Brain microvascular endothelial cell (primary cell): ENCODE data around the gene MAN1C1.

ENCODE experiments used
- DNase-seq: peaks from one replicate; pipeline ENCODE4 v3.0.0-alpha.2; 2020
- H3K27ac ChIP-seq: fragments of 250-450 bp; sonication (Bioruptor Pico); 2 replicates; pipeline ENCODE4 v1.5.1; 2020; ENCODE audit warnings: mild to moderate bottlenecking, moderate library complexity
- H3K27me3 ChIP-seq: fragments of 250-450 bp; sonication (Bioruptor Pico); replicated peaks from 2 replicates; pipeline ENCODE4 v1.5.1; 2020; ENCODE audit warnings: mild to moderate bottlenecking
- H3K36me3 ChIP-seq: fragments of 250-450 bp; sonication (Bioruptor Pico); replicated peaks from 2 replicates; pipeline ENCODE4 v1.5.1; 2020; ENCODE audit warnings: mild to moderate bottlenecking
- H3K4me3 ChIP-seq: 2 replicates; pipeline ENCODE4 v1.5.1; 2011; ENCODE audit warnings: low read depth, mild to moderate bottlenecking, control low read depth, low read length, moderate library complexity
- CTCF ChIP-seq: IDR thresholded peaks from 2 replicates; pipeline ENCODE4 v1.5.1; 2011; ENCODE audit warnings: low read depth, mild to moderate bottlenecking, moderate library complexity, low read length, control low read depth, inconsistent platforms; ENCODE audit errors: missing control alignments
- in situ Hi-C: cut with HindIII; loops from 2 replicates; pipeline ENCODE4 v1.10.0; 2017; ENCODE audit warnings: low sequenced_read_pairs, low pct_ligation_motif_present

MAN1C1 gene

GRCh38 chr1:25624604-25625003, 8.0 kb downstream of the MAN1C1 start:
- peaks cover 37% of the 10 kb centered on the region for H3K27me3 ChIP-seq
- H3K4me3 ChIP-seq, result no peak overlapping the region
- no peak overlapping the region for H3K27ac ChIP-seq
- no peak for TF ChIP-seq CTCF
- H3K36me3 ChIP-seq, result no peaks in the 10 kb centered on the region
- in situ Hi-C loops, result loop anchor here (25.0 kb wide), 1 partner anchor 163 kb away; no protein-coding TSS in a partner anchor
- no peak for DNase-seq

- Histone ChIP-seq H3K27me3 (peaks cover 23% of the 10 kb centered on the region), H3K36me3 (no peaks in the 10 kb centered on the region), H3K27ac (no peak overlapping the region), H3K4me3 (no peak overlapping the region)
- in situ Hi-C loops, result no loop called here
- no peak for DNase-seq
- TF ChIP-seq CTCF, result no peak
Measured at GRCh38 chr1:25626018-25626417, 9.4 kb downstream of the MAN1C1 start.

DNA sequence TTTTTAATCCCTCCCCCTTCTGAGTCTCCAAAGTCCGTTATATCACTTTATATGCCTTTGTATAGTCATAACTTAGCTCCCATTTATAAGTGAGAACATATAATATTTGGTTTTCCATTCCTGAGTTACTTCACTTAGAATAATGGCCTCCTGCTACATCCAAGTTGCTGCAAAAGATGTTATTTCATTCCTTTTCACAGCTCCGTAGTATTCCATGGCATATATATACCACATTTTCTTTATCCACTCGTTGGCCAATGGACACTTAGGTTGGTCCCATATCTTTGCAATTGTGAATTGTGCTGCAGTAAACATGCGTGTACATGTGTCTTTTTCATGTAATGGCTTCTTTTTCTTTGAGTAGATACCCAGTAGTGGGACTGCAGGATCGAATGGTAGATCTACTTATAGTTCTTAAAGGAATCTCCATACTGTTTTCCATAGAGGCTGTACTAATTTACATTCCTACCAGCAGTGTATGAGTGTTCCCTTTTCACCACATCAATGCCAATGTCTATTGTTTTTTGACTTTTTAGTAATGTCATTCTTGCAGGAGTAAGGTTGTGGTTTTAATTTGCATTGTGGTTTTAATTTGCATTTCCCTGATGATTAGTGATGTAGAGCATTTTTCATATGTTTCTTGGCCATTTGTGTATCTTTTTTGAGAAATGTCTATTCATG, 12.3 kb downstream of the MAN1C1 start:
- TF ChIP-seq CTCF, result no peak
- no peaks in the 10 kb centered on the region for H3K36me3 ChIP-seq
- H3K27me3 ChIP-seq, result peaks cover 18% of the 10 kb centered on the region
- H3K27ac ChIP-seq, result no peak overlapping the region
- in situ Hi-C loops, result no loop called here
- H3K4me3 ChIP-seq, result no peak overlapping the region
- DNase-seq, result no peak

- H3K36me3 ChIP-seq, result no peaks in the 10 kb centered on the region
- H3K4me3 ChIP-seq, result no peak overlapping the region
- H3K27me3 ChIP-seq, result peaks cover 15% of the 10 kb centered on the region
- DNase-seq, result no peak
- in situ Hi-C loops, result no loop called here
- H3K27ac ChIP-seq, result no peak overlapping the region
- TF ChIP-seq CTCF, result no peak
Measured at GRCh38 chr1:25629836-25630235, 13.2 kb downstream of the MAN1C1 start.

GRCh38 chr1:25631750-25632485, 15.3 kb downstream of the MAN1C1 start:
- DNase-seq, result no peak
- Histone ChIP-seq H3K27me3 (peaks cover 10% of the 10 kb centered on the region), H3K36me3 (no peaks in the 10 kb centered on the region), H3K4me3 (no peak overlapping the region), H3K27ac (no peak overlapping the region)
- no peak for TF ChIP-seq CTCF
- in situ Hi-C loops, result no loop called here

DNA sequence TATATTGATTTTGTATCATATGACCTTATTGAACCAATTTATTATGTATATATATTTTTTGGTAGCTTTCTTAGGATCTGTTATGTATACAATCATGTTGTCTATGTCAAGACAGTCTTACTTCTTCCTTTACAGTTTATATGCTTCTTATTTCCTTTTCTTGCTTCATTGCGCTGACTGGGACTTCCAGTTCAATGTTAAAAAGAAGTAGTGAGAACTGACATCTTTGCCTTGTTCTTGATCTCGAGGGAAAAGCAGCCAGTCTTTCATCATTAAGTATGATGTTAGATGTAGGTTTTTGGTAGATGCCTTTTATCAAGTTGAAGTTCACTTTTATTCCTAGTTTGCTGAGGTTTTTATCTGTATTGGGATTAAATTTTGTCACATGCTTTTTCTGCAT, 17.5 kb downstream of the MAN1C1 start:
- TF ChIP-seq CTCF, result no peak
- Histone ChIP-seq H3K4me3 (no peak overlapping the region), H3K27me3 (peaks cover 10% of the 10 kb centered on the region), H3K27ac (no peak overlapping the region), H3K36me3 (no peaks in the 10 kb centered on the region)
- DNase-seq, result no peak
- in situ Hi-C loops, result no loop called here
